Measurements from ENCODE around the gene RPL18.

DNA sequence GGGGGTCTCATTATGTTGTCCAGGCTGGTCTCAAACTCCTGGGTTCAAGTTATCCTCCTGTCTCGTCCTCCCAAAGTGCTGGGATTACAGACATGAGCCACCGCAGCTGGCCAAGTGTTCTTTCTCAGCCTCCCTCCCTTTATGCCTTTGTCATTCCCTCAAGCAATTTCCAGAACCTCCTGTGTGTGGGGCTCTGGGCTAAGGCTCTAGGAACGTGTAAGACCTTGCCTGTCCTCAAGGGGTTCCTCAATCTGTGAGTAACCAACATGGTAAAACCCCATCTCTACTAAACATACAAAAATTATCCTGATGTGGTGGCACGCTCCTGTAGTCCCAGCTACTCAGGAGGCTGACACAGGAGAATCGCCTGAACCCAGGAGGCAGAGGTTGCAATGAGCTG is 28.0 kb downstream of the RPL18 start:
- TF ChIP-seq EZH2 (IDR thresholded peaks at IDR 0.05; ENCODE audit: low read length, missing control alignments), result no peak
- TF ChIP-seq, protein P1, sequence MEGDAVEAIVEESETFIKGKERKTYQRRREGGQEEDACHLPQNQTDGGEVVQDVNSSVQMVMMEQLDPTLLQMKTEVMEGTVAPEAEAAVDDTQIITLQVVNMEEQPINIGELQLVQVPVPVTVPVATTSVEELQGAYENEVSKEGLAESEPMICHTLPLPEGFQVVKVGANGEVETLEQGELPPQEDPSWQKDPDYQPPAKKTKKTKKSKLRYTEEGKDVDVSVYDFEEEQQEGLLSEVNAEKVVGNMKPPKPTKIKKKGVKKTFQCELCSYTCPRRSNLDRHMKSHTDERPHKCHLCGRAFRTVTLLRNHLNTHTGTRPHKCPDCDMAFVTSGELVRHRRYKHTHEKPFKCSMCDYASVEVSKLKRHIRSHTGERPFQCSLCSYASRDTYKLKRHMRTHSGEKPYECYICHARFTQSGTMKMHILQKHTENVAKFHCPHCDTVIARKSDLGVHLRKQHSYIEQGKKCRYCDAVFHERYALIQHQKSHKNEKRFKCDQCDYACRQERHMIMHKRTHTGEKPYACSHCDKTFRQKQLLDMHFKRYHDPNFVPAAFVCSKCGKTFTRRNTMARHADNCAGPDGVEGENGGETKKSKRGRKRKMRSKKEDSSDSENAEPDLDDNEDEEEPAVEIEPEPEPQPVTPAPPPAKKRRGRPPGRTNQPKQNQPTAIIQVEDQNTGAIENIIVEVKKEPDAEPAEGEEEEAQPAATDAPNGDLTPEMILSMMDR (conservative IDR thresholded peaks at IDR 0.05 in 1 of 2, IDR thresholded peaks at IDR 0.05 in 1 of 2; ENCODE audit: low read depth in 1 of 2, low read length in 2 of 2), result no peak

All from fibroblast of lung (primary cell).